ENCODE results near the gene PNCK.

DNA sequence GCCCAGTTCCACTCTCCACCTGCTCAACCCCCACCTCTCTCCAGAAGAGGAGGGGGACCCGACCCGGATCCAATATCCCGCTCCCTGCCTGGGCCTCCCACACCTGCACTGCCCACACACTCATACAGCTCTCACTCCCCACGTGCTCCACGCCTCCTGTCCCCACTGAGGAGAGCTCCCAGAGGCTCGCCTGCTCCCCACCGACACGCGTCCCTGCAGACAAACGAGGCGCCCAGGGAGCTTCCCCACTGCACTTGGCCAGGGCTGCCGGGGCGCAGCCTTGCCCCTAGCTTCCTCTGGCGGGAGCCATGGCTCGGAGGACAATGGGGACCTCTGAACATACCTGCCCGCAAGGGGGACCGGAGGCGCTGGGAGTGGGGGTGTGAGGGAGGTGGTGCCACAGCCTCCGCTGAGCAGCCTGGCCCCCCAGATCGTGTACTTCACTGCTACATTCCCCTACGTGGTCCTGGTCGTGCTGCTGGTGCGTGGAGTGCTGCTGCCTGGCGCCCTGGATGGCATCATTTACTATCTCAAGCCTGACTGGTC, 19.1 kb upstream of the PNCK start:
- no peak for TF ChIP-seq CREB1 (IDR thresholded peaks at IDR 0.05; ENCODE audit: low read depth)
- no peak for TF ChIP-seq CEBPB (IDR thresholded peaks at IDR 0.05)
- TF ChIP-seq, protein P1, sequence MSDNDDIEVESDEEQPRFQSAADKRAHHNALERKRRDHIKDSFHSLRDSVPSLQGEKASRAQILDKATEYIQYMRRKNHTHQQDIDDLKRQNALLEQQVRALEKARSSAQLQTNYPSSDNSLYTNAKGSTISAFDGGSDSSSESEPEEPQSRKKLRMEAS (IDR thresholded peaks at IDR 0.05), result no peak
- TF ChIP-seq, protein P2, sequence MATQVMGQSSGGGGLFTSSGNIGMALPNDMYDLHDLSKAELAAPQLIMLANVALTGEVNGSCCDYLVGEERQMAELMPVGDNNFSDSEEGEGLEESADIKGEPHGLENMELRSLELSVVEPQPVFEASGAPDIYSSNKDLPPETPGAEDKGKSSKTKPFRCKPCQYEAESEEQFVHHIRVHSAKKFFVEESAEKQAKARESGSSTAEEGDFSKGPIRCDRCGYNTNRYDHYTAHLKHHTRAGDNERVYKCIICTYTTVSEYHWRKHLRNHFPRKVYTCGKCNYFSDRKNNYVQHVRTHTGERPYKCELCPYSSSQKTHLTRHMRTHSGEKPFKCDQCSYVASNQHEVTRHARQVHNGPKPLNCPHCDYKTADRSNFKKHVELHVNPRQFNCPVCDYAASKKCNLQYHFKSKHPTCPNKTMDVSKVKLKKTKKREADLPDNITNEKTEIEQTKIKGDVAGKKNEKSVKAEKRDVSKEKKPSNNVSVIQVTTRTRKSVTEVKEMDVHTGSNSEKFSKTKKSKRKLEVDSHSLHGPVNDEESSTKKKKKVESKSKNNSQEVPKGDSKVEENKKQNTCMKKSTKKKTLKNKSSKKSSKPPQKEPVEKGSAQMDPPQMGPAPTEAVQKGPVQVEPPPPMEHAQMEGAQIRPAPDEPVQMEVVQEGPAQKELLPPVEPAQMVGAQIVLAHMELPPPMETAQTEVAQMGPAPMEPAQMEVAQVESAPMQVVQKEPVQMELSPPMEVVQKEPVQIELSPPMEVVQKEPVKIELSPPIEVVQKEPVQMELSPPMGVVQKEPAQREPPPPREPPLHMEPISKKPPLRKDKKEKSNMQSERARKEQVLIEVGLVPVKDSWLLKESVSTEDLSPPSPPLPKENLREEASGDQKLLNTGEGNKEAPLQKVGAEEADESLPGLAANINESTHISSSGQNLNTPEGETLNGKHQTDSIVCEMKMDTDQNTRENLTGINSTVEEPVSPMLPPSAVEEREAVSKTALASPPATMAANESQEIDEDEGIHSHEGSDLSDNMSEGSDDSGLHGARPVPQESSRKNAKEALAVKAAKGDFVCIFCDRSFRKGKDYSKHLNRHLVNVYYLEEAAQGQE (IDR thresholded peaks at IDR 0.05; ENCODE audit: low read depth), result no peak
- TF ChIP-seq RAD21 (IDR thresholded peaks at IDR 0.05; ENCODE audit: low read depth), result no peak
- no peak for TF ChIP-seq EP300 (IDR thresholded peaks at IDR 0.05; ENCODE audit: borderline replicate concordance)
- no peak for TF ChIP-seq NFIC (IDR thresholded peaks at IDR 0.05)
- no peak for TF ChIP-seq FOXM1 (IDR thresholded peaks at IDR 0.05; ENCODE audit: borderline replicate concordance, low read depth)
- TF ChIP-seq TEAD4 (IDR thresholded peaks at IDR 0.05), result no peak
- TF ChIP-seq TAF1 (IDR thresholded peaks at IDR 0.05; ENCODE audit: low read depth), result no peak
- no peak for TF ChIP-seq EGR1 (IDR thresholded peaks at IDR 0.05)
- TF ChIP-seq ZBTB7A (IDR thresholded peaks at IDR 0.05; ENCODE audit: low read depth), result no peak
- TF ChIP-seq, protein P3, sequence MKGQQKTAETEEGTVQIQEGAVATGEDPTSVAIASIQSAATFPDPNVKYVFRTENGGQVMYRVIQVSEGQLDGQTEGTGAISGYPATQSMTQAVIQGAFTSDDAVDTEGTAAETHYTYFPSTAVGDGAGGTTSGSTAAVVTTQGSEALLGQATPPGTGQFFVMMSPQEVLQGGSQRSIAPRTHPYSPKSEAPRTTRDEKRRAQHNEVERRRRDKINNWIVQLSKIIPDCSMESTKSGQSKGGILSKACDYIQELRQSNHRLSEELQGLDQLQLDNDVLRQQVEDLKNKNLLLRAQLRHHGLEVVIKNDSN (IDR thresholded peaks at IDR 0.05), result no peak
- TF ChIP-seq YY1 (IDR thresholded peaks at IDR 0.05; ENCODE audit: low read depth), result no peak
